SK-N-SH treated with all-trans-retinoic acid at 6 μM for 48 hours (cell line): ENCODE results near the gene AIG1.

Source experiments
- ARNTL ChIP-seq: fragments of 450-650 bp; formaldehyde crosslinking; IDR thresholded peaks from 2 replicates; pipeline ENCODE4 v1.5.0; 2020; ENCODE audit warnings: low read depth, mild to moderate bottlenecking, moderate library complexity, borderline replicate concordance
- CREB5 ChIP-seq: fragments of 250-450 bp; sonication (Bioruptor Pico); IDR thresholded peaks from 2 replicates; pipeline ENCODE4 v1.5.1; 2020; ENCODE audit warnings: low read depth, mild to moderate bottlenecking, moderate library complexity
- CSRNP3 ChIP-seq: fragments of 250-450 bp; sonication (Bioruptor Pico); IDR thresholded peaks from 2 replicates; pipeline ENCODE4 v1.5.1; 2021; ENCODE audit warnings: mild to moderate bottlenecking, moderate library complexity
- ESRRG ChIP-seq: fragments of 250-450 bp; sonication (Bioruptor Pico); IDR thresholded peaks from 2 replicates; pipeline ENCODE4 v1.6.1; 2021; ENCODE audit warnings: mild to moderate bottlenecking
- OSR1 ChIP-seq: fragments of 250-450 bp; sonication (Bioruptor Pico); IDR thresholded peaks from 2 replicates; pipeline ENCODE4 v1.8.0; 2022; ENCODE audit warnings: moderate library complexity, mild to moderate bottlenecking, inconsistent platforms
- PATZ1 ChIP-seq: fragments of 250-450 bp; sonication (Bioruptor Pico); IDR thresholded peaks from 2 replicates; pipeline ENCODE4 v1.8.0; 2020; ENCODE audit warnings: mild to moderate bottlenecking, moderate library complexity, borderline replicate concordance
- SNAI2 ChIP-seq: fragments of 250-450 bp; sonication (Bioruptor Pico); IDR thresholded peaks from 2 replicates; pipeline ENCODE4 v1.5.0; 2020; ENCODE audit warnings: mild to moderate bottlenecking, moderate library complexity
- TOX ChIP-seq: fragments of 250-450 bp; sonication (Bioruptor Pico); IDR thresholded peaks from 2 replicates; pipeline ENCODE4 v1.8.0; 2021; ENCODE audit warnings: mild to moderate bottlenecking, moderate library complexity, borderline replicate concordance
- ZFP3 ChIP-seq: fragments of 250-450 bp; sonication (Bioruptor Pico); IDR thresholded peaks from 2 replicates; pipeline ENCODE4 v1.5.0; 2020; ENCODE audit warnings: mild to moderate bottlenecking, moderate library complexity
- ZFP30 ChIP-seq: fragments of 450-650 bp; formaldehyde crosslinking; IDR thresholded peaks from 2 replicates; pipeline ENCODE4 v1.5.0; 2022; ENCODE audit warnings: mild to moderate bottlenecking, moderate library complexity
- ZNF565 ChIP-seq: fragments of 450-650 bp; formaldehyde crosslinking; conservative IDR thresholded peaks from 2 replicates; pipeline ENCODE4 v1.5.0; 2020; ENCODE audit warnings: low read depth, mild to moderate bottlenecking, moderate library complexity
- TF ChIP-seq, protein P1 (sequence below): fragments of 250-450 bp; sonication (Bioruptor Pico); IDR thresholded peaks from 2 replicates; pipeline ENCODE4 v1.5.0; 2020; ENCODE audit warnings: mild to moderate bottlenecking, moderate library complexity

- no peak for TF ChIP-seq ZFP30 (CRISPR knock-in tag)
- TF ChIP-seq CREB5 (CRISPR knock-in tag) = no peak
- TF ChIP-seq SNAI2 (CRISPR knock-in tag) = no peak
- TF ChIP-seq TOX (CRISPR knock-in tag) = no peak
- no peak for TF ChIP-seq PATZ1 (CRISPR knock-in tag)
- TF ChIP-seq ESRRG (CRISPR knock-in tag) = no peak
- no peak for TF ChIP-seq ARNTL (CRISPR knock-in tag)
- TF ChIP-seq CSRNP3 (CRISPR knock-in tag) = no peak
- no peak for TF ChIP-seq OSR1 (CRISPR knock-in tag)
- TF ChIP-seq, protein P1, sequence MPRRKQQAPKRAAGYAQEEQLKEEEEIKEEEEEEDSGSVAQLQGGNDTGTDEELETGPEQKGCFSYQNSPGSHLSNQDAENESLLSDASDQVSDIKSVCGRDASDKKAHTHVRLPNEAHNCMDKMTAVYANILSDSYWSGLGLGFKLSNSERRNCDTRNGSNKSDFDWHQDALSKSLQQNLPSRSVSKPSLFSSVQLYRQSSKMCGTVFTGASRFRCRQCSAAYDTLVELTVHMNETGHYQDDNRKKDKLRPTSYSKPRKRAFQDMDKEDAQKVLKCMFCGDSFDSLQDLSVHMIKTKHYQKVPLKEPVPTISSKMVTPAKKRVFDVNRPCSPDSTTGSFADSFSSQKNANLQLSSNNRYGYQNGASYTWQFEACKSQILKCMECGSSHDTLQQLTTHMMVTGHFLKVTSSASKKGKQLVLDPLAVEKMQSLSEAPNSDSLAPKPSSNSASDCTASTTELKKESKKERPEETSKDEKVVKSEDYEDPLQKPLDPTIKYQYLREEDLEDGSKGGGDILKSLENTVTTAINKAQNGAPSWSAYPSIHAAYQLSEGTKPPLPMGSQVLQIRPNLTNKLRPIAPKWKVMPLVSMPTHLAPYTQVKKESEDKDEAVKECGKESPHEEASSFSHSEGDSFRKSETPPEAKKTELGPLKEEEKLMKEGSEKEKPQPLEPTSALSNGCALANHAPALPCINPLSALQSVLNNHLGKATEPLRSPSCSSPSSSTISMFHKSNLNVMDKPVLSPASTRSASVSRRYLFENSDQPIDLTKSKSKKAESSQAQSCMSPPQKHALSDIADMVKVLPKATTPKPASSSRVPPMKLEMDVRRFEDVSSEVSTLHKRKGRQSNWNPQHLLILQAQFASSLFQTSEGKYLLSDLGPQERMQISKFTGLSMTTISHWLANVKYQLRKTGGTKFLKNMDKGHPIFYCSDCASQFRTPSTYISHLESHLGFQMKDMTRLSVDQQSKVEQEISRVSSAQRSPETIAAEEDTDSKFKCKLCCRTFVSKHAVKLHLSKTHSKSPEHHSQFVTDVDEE (CRISPR knock-in tag) = no peak
- TF ChIP-seq ZFP3 (CRISPR knock-in tag) = no peak
- TF ChIP-seq ZNF565 = no peak
Measured at GRCh38 chr6:143323729-143324470, 263.2 kb downstream of the AIG1 start.
